ENCODE measurements around the gene MTUS2. TPM values are rescaled to one million over a fixed set of nuclear protein-coding genes. Genes with fewer than 3 reads are reported as not detected.

The MTUS2 gene
- total RNA-seq, 1 experiment from 2014 or later: not detected

DNA sequence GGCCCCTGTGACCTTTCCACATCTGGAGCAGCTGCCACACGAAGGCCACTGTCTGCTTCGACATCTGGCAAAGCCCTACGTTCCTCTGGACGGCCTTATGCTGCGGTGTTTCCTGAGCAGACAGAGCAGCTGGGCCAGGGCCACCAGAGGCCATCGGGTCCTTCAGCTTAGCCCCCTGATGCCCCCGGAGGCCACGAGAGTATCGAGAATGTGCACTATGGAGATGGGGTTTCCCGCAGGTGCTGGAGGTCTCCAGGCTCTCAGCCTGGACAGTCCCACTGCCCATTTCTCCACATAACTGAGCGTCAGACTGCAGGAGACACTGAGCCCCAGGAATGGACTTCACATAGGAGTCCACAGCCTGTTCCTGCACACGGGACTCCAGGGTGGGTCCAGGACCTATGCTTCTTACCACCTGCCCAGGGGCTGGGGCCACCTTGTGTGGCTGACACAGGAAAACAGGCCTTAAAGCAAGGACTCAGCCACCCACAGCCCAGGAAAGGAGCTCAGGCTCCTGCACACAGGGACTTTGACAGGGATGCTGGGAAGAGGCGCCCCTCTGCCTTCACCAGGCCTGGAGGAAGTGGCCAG lies 694.7 kb downstream of the MTUS2 start:
- H3K9me2 ChIP-seq (replicated peaks; ENCODE audit: low read length): no peaks in the 10 kb centered on the region
- no peak overlapping the region for H3K4me2 ChIP-seq (ENCODE audit: low read length)
- no peaks in the 10 kb centered on the region for H4K20me1 ChIP-seq (ENCODE audit: low read length)
- DNase-seq (no peak), ATAC-seq (no peak)
- H2AFZ ChIP-seq (ENCODE audit: low read length): no peak overlapping the region
- no peak overlapping the region for H3K27ac ChIP-seq (ENCODE audit: low read length)
- H3K36me3 ChIP-seq (ENCODE audit: low read depth, low read length): peaks cover 18% of the 10 kb centered on the region; the same call in 1 of the 2 replicates
- H3K27me3 ChIP-seq (ENCODE audit: low read length): no peaks in the 10 kb centered on the region
- no peaks in the 10 kb centered on the region for H3F3A ChIP-seq (ENCODE audit: low read length, unreplicated experiment)
- TF ChIP-seq EZH2 (IDR thresholded peaks at IDR 0.05; ENCODE audit: low read length, unreplicated experiment) (no peak), EZH2phosphoT487 (IDR thresholded peaks at IDR 0.05; ENCODE audit: borderline replicate concordance, low read length) (no peak)
- TF ChIP-seq, protein P1, sequence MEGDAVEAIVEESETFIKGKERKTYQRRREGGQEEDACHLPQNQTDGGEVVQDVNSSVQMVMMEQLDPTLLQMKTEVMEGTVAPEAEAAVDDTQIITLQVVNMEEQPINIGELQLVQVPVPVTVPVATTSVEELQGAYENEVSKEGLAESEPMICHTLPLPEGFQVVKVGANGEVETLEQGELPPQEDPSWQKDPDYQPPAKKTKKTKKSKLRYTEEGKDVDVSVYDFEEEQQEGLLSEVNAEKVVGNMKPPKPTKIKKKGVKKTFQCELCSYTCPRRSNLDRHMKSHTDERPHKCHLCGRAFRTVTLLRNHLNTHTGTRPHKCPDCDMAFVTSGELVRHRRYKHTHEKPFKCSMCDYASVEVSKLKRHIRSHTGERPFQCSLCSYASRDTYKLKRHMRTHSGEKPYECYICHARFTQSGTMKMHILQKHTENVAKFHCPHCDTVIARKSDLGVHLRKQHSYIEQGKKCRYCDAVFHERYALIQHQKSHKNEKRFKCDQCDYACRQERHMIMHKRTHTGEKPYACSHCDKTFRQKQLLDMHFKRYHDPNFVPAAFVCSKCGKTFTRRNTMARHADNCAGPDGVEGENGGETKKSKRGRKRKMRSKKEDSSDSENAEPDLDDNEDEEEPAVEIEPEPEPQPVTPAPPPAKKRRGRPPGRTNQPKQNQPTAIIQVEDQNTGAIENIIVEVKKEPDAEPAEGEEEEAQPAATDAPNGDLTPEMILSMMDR (conservative IDR thresholded peaks at IDR 0.05; ENCODE audit: low read depth, low read length): no peak
- H3K4me3 ChIP-seq (ENCODE audit: low read length): no peak overlapping the region
- no peak overlapping the region for H3K9ac ChIP-seq (ENCODE audit: low read length)
- POLR2A ChIA-PET (ENCODE audit: unreplicated experiment): no interaction called here
- no peaks in the 10 kb centered on the region for H3K9me3 ChIP-seq (ENCODE audit: low read length)
- 0 out of 2 replicates have a peak, but pooled peaks cover 6% of the 10 kb centered on the region for H3K4me1 ChIP-seq (ENCODE audit: insufficient read depth, low read length)
- intact Hi-C loops (cut with micrococcal nuclease): no loop called here
- CTCF ChIA-PET: no interaction called here
- H3K79me2 ChIP-seq (ENCODE audit: low read length): no peaks in the 10 kb centered on the region
- no TSS peak for BruUV-seq (replicated peaks)

- H3K79me2 ChIP-seq (ENCODE audit: low read length): no peaks in the 10 kb centered on the region
- H3F3A ChIP-seq (ENCODE audit: low read length, unreplicated experiment): no peaks in the 10 kb centered on the region
- H3K9me2 ChIP-seq (replicated peaks; ENCODE audit: low read length): no peaks in the 10 kb centered on the region
- H3K4me1 ChIP-seq (ENCODE audit: insufficient read depth, low read length): 0 out of 2 replicates have a peak, but pooled peaks cover 6% of the 10 kb centered on the region
- TF ChIP-seq, protein P1 (conservative IDR thresholded peaks at IDR 0.05; ENCODE audit: low read depth, low read length): no peak
- TF ChIP-seq EZH2 (IDR thresholded peaks at IDR 0.05; ENCODE audit: low read length, unreplicated experiment) (no peak), EZH2phosphoT487 (IDR thresholded peaks at IDR 0.05; ENCODE audit: borderline replicate concordance, low read length) (no peak)
- no peak overlapping the region for H3K4me3 ChIP-seq (ENCODE audit: low read length)
- H3K27ac ChIP-seq (ENCODE audit: low read length): no peak overlapping the region
- H3K9ac ChIP-seq (ENCODE audit: low read length): no peak overlapping the region
- CTCF ChIA-PET: no interaction called here
- no peak overlapping the region for H3K4me2 ChIP-seq (ENCODE audit: low read length)
- H3K9me3 ChIP-seq (ENCODE audit: low read length): no peaks in the 10 kb centered on the region
- H4K20me1 ChIP-seq (ENCODE audit: low read length): 0 out of 2 replicates have a peak, but pooled peaks cover 3% of the 10 kb centered on the region
- H3K27me3 ChIP-seq (ENCODE audit: low read length): no peaks in the 10 kb centered on the region
- no TSS peak for BruUV-seq (replicated peaks)
- peaks cover 18% of the 10 kb centered on the region; the same call in 1 of the 2 replicates for H3K36me3 ChIP-seq (ENCODE audit: low read depth, low read length)
- no peak overlapping the region for H2AFZ ChIP-seq (ENCODE audit: low read length)
- intact Hi-C loops (cut with micrococcal nuclease): no loop called here
- POLR2A ChIA-PET (ENCODE audit: unreplicated experiment): no interaction called here
- ATAC-seq (no peak), DNase-seq (no peak)
These were observed 695.2 kb downstream of the MTUS2 start for GRCh38 chr13:29515372-29515771.

DNA sequence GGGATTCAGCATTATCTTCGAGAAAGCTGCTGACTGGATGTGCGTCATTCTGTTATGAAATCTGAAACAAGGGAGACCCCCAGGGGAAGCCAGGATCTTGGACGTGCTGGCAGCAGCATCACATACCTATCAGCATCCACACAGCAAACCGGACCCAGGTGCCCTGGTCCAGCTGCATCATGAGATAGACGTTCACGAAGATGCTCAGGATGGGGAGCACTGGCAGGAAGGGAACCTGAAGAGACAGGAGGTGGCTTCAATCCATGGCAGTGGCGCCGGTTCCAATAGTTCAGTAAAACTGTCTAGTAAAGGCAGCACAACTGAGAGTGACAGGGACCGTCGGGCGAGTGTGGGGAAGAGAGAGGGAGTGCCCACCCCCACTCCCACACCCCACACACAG lies 695.9 kb downstream of the MTUS2 start:
- Histone ChIP-seq H3K4me3 (ENCODE audit: low read length) (no peak overlapping the region), H3K9me3 (ENCODE audit: low read length) (no peaks in the 10 kb centered on the region), H3K79me2 (ENCODE audit: low read length) (no peaks in the 10 kb centered on the region), H3K9me2 (replicated peaks; ENCODE audit: low read length) (no peaks in the 10 kb centered on the region), H2AFZ (ENCODE audit: low read length) (no peak overlapping the region), H3K4me1 (ENCODE audit: insufficient read depth, low read length) (0 out of 2 replicates have a peak, but pooled peaks cover 6% of the 10 kb centered on the region), H4K20me1 (ENCODE audit: low read length) (0 out of 2 replicates have a peak, but pooled peaks cover 3% of the 10 kb centered on the region), H3K27me3 (ENCODE audit: low read length) (no peaks in the 10 kb centered on the region), H3K4me2 (ENCODE audit: low read length) (no peak overlapping the region), H3K9ac (ENCODE audit: low read length) (no peak overlapping the region), H3F3A (ENCODE audit: low read length, unreplicated experiment) (no peaks in the 10 kb centered on the region), H3K36me3 (ENCODE audit: low read depth, low read length) (peaks cover 20% of the 10 kb centered on the region; the same call in 1 of the 2 replicates), H3K27ac (ENCODE audit: low read length) (no peak overlapping the region)
- POLR2A ChIA-PET (ENCODE audit: unreplicated experiment): no interaction called here
- TF ChIP-seq EZH2 (IDR thresholded peaks at IDR 0.05; ENCODE audit: low read length, unreplicated experiment) (no peak), EZH2phosphoT487 (IDR thresholded peaks at IDR 0.05; ENCODE audit: borderline replicate concordance, low read length) (no peak)
- TF ChIP-seq, protein P1 (conservative IDR thresholded peaks at IDR 0.05; ENCODE audit: low read depth, low read length): no peak
- intact Hi-C loops (cut with micrococcal nuclease): no loop called here
- no TSS peak for BruUV-seq (replicated peaks)
- CTCF ChIA-PET: no interaction called here
- DNase-seq (no peak), ATAC-seq (no peak)
